HG03025 (cell line): ENCODE measurements around the gene SYTL3.
A peak's percentile ranks its signal among the peaks of the same experiment; 100 is the strongest.
"Not testable (repeated sequence)": the region's sequence is repeated elsewhere in the genome, so short reads cannot be mapped to it uniquely, and the experiment has no call there.

Source experiments
- ATAC-seq: cut with Tn5 transposase; IDR thresholded peaks from one replicate; pipeline ENCODE4 v1.9.1; 2021; ENCODE audit warnings: mild to moderate bottlenecking, moderate library complexity; ENCODE audit not compliant: unreplicated experiment, low FRiP score

Gene SYTL3, protein sequence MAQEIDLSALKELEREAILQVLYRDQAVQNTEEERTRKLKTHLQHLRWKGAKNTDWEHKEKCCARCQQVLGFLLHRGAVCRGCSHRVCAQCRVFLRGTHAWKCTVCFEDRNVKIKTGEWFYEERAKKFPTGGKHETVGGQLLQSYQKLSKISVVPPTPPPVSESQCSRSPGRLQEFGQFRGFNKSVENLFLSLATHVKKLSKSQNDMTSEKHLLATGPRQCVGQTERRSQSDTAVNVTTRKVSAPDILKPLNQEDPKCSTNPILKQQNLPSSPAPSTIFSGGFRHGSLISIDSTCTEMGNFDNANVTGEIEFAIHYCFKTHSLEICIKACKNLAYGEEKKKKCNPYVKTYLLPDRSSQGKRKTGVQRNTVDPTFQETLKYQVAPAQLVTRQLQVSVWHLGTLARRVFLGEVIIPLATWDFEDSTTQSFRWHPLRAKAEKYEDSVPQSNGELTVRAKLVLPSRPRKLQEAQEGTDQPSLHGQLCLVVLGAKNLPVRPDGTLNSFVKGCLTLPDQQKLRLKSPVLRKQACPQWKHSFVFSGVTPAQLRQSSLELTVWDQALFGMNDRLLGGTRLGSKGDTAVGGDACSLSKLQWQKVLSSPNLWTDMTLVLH

GRCh38 chr6:158649289-158650143 lies at the start of gene SYTL3:
SYTL3 (plus strand) TSS chr6:158650054; CDS start chr6:158663269, 13,215 bp downstream.
- peak; percentile 52 for ATAC-seq

- ATAC-seq: no peak
Observed at GRCh38 chr6:158603261-158604047, 46.4 kb upstream of the SYTL3 start.

DNA sequence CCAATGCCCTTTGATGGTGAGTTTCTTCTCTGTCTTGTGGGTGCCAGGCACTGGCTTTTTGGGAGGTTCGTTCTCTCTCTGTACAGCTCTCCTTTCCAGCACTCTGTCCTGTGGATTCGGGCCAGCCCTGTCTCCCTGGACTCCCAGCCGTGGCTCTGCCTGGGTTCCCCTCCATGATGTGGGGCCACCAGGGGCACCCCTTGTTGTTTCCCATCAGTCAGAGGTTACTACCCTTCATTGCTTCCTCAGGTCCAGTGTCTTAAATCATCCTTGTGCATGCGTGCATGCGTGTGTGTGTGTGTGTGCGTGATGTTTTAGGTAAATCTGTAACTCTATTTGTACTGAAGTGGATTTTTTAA lies 45.8 kb upstream of the SYTL3 start:
- no peak for ATAC-seq

DNA sequence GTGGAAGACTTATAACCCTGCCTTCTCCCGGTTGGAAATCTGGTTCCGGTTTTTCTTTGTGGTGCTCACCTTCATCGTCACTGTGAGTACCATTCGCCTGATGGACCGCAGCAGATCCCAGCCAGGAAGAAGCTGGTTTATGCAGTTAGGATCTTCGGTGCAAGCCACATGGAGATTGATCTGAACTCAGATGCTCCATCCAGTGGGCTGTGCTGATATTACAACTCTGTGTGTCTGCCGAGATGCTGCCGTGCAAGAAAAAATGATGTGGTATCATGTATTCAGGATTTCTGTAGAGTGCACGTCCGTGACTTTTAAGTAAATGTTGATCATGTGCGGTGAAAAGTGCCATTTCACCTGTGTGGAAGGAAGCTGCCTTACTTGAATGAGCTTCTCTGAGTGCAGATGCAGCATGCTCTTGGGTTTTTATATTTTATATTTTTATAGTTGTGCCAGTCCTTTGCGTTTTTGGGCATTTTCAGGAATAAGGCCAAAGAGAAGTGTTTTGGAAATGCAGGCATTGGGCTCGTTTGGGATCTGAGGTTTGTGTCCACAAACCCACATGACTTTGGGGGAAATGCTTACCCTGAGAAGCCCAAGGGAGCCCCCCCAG lies 44.5 kb upstream of the SYTL3 start:
- no peak for ATAC-seq

DNA sequence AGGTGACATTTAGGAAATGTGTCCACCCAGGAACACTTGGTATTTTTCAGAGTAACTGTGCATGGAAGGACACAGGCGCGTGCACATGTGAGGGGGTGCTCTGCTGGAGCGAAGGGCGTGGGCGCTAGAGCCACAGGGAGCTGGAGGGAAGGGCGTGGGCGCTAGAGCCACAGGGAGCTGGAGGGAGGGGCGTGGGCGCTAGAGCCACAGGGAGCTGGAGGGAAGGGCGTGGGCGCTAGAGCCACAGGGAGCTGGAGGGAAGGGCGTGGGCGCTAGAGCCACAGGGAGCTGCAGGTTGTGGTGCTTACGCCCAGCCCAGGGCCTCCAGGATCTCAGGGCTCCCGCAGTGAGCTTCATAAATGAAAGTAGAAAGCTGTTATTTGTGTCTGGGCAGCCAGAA lies 43.8 kb upstream of the SYTL3 start:
- ATAC-seq: not testable (repeated sequence)

GRCh38 chr6:158606935-158607334 lies 42.9 kb upstream of the SYTL3 start:
- ATAC-seq: no peak

DNA sequence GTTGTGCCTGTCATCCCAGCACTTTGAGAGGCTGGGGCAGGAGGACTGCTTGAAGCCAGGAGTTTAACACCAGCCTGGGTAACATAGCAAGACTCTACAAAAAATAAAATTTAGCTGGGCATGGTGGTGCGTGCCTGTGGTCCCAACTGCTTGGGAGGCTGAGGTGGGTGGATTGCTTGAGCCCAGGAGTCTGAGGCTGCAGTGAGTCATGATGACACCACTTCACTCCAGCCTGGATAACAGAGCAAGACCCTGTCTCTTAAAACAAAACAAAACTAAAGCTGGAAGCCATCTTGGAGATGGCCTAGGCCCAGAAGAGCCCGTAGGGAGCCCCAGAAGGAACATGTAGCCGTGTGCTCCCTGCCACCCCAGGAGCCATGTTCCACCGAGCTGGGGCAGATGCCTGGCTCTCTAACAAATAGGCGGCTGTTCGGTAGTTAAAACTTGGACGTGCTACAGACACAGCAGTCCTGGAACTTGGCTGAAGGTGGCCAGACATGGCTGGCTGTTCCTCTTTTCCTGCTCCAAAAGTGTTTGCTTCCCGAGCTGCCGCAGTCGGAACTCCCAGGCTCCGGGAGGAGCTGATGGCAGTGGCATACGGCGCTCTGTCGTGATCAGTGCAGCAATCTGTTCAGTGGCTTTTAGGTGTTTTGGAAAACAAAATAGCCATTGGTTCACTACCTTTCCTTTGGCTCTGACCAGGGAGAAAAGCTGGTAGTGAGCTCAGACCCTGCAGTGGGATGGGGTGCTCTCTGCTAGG lies 42.3 kb upstream of the SYTL3 start:
- ATAC-seq: no peak

DNA sequence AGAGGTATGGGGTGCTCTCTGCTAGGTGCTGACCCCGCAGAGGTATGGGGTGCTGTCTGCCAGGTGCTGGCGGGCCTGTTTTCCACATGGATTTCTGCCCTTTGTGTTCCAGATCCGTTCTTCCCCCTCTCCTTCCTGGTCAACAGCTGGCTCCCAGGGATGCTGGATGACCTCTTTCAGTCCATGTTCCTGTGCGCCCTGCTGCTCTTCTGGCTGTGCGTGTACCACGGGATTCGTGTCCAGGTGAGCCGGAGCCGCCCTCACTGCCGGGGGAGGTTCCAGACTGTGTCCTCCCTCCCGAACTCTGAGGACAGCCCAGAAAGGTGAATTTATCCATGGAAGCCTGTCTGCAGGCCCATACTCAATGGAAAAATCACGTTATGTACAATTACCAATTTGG lies 41.6 kb upstream of the SYTL3 start:
- no peak for ATAC-seq

- no peak for ATAC-seq
Observed at GRCh38 chr6:158609455-158610155, 40.2 kb upstream of the SYTL3 start.

GRCh38 chr6:158610319-158610968 lies 39.4 kb upstream of the SYTL3 start:
- ATAC-seq: no peak

- ATAC-seq: no peak
Observed at GRCh38 chr6:158611039-158611438, 38.8 kb upstream of the SYTL3 start.

DNA sequence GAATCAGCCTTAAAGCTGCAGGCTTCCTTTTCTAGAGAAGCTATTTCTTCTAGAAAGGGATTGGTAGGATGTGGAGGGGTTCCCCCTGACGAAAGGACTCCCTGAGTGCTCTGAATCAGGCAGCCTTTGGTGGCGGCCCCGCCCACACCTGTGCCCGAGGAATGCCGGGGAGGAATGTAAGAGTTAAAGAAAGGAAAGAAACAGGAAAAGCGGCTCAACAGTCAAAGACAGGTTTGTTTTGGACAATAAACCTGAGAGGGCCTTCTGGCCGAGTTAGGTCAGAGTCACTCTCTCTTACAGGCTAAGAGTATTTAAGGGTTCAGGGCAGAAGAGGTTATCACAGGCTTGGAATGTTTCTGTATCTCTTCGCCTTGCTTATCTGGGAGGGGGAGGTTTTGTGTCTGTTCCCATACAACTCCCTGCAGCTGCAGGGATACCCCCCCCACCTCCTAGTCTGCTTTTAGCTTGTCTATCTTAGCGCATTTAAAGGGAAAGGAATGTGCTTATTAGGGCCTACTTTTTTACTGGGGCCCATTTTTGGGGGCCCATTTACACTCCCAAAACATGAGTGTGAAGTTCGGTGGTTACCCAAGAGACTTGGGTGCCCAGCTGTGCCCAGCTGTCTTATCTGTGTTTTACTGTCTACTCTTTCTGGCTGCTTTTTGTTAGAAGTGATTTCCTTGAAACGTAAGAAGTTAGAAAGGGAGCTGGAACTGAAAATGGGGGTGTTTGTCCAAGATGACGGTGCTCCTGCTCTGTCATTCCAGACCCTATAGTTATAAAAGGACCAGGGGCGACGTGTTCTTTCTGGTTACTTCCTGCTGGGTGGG lies 38.1 kb upstream of the SYTL3 start:
- ATAC-seq: no peak

DNA sequence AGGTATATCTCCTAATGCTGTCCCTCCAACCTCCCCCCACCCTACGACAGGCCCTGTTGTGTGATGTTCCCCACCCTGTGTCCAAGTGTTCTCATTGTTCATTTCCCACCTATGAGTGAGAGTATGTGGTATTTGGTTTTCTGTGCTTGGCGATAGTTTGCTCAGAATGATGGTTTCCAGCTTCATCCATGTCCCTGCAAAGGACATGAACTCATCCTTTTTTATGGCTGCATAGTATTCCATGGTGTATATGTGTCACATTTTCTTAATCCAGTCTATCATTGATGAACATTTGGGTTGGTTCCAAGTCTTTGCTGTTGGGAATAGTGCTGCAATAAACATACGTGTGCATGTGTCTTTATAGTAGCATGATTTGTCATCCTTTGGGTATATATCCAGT lies 35.2 kb upstream of the SYTL3 start:
- not testable (repeated sequence) for ATAC-seq

- not testable (repeated sequence) for ATAC-seq
Observed at GRCh38 chr6:158618289-158618688, 31.6 kb upstream of the SYTL3 start.

- no peak for ATAC-seq
Observed at GRCh38 chr6:158619922-158620801, 29.7 kb upstream of the SYTL3 start.

GRCh38 chr6:158620963-158621693 lies 28.7 kb upstream of the SYTL3 start:
- ATAC-seq: no peak
